Esophagus muscularis mucosa (tissue), 3 donors: Measurements from ENCODE around the gene VRK1.

Experiments used
- POLR2A ChIP-seq: fragments of 450-650 bp; IDR thresholded peaks from one replicate; pipeline ENCODE4 v1.6.1; 2017; ENCODE audit warnings: antibody characterized with exemption, moderate library complexity, mild to moderate bottlenecking, low read depth
- POLR2AphosphoS5 ChIP-seq, 2 donors: sonication (generic); formaldehyde crosslinking; IDR thresholded peaks; one replicate each; pipeline ENCODE4 v1.6.1; 2017; ENCODE audit warnings: antibody characterized with exemption in 2 of 2
- TF ChIP-seq, protein P1 (sequence below), 3 experiments: fragments of 200-600 bp in 2 of 3; fragments of 450-650 bp in 1 of 3; sonication (generic) in 2 of 3; IDR thresholded peaks; one replicate each; pipeline ENCODE4 v1.5.1; 2017 to 2019; ENCODE audit warnings: antibody characterized with exemption in 3 of 3, mild to moderate bottlenecking in 2 of 3, moderate library complexity in 1 of 3

DNA sequence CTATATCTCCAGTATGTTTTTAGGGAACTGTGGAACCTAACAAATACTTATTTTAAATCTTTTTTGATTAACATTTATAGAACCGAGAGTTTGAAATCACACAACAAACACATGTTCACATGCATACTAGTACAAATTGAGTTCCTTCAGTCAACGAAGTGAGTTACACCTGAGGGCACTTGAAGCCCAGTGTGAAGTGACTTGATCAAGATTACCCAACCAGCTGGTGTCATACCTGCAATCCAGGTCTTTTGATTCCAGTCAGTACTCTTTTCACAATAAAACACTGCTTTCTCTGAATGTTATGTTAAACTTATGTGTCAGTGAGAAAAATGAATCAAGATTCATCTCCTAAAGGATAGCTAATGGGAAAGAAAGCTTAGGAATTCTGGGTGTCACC lies 35.2 kb downstream of the VRK1 start:
- TF ChIP-seq POLR2AphosphoS5 (IDR thresholded peaks at IDR 0.05) (no peak), POLR2A (no peak)
- TF ChIP-seq, protein P1, sequence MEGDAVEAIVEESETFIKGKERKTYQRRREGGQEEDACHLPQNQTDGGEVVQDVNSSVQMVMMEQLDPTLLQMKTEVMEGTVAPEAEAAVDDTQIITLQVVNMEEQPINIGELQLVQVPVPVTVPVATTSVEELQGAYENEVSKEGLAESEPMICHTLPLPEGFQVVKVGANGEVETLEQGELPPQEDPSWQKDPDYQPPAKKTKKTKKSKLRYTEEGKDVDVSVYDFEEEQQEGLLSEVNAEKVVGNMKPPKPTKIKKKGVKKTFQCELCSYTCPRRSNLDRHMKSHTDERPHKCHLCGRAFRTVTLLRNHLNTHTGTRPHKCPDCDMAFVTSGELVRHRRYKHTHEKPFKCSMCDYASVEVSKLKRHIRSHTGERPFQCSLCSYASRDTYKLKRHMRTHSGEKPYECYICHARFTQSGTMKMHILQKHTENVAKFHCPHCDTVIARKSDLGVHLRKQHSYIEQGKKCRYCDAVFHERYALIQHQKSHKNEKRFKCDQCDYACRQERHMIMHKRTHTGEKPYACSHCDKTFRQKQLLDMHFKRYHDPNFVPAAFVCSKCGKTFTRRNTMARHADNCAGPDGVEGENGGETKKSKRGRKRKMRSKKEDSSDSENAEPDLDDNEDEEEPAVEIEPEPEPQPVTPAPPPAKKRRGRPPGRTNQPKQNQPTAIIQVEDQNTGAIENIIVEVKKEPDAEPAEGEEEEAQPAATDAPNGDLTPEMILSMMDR (IDR thresholded peaks at IDR 0.05), result no peak
